HTR-8/SVneo (cell line): Measurements from ENCODE around the gene HSD17B12.

ENCODE experiments used
- DNase-seq: peaks from one replicate; pipeline ENCODE4 v3.0.0; 2011; ENCODE audit warnings: low spot score, mixed read lengths; ENCODE audit not compliant: insufficient read length
- FAIRE-seq: peaks from 2 replicates; lab custom pipeline; 2011; peaks lifted over from hg19 to GRCh38; lab: Jason Lieb, UNC

Gene HSD17B12

DNA sequence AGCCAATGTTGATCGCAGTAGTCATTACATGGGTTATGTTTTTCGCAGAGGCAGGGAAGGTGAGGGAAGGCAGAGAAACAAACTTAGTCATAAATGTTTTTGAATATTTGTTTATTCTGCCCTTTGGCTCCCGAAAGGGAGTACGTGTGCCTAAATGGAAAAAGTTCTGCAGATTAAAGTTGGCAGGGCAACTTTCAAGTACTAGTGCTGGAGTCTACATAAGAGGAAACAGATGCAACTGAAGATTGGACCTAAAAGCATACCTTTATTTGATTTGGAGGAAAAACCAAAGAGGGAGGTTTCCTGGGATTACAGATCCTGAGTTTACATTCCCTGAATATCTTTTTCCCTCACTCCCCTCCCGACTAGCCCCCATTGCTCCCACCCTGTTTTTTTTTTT is 5.7 kb downstream of the HSD17B12 start:
- FAIRE-seq: no peak

DNA sequence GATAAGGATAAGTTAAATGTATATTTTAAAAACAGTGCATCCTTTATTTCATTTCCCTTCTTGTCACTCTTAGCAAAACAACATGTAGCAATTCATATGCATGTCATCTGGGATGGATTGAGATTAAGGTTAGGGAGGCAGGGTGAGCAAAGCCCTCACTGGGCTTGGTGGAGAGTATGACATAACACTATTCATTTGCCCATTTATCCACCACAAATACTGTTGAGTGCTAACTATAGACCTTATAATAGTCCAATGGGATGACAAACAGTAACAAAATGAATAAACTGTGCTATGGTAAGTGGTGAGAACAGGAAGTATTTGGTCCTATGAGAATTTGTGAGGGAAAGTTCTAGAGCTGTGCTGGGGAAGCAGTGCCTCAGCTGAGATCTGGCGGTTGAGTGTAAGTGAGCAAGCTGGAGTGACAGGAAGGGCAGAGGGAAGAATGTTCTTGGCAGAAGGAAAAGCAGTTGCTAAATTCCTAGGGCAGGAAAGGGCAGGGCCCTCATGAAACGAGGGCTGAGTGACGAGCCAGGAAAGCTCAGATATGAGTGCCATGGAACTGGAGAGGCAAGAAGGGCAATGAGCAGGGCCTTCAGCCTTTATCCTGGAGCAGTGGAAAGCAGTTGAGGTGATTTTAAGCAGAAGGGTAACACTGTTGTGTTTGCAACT is 6.7 kb downstream of the HSD17B12 start:
- DNase-seq (no peak), FAIRE-seq (peak; percentile 16)

More for the DNA sequence above, 5.7 kb downstream of the HSD17B12 start:
- DNase-seq: no peak

DNA sequence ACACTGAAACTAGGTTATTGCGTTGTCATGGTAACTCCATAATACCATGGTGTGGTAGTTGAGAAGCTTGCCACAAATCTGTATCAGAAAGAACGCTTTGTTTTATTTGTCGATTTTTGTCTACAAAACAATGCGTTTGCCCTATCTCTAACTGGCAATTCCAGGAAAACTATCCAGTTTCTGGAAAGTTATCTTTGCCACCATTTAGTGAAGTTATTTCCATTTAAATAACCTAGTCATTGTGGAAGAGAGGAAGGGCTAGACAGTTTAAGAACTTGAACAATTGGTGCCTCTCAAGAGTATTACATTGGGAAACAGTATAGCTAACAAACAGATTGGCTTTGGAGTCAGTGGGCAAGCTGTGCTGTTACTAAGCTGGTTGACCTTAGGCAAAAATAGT is 7.9 kb downstream of the HSD17B12 start:
- FAIRE-seq: no peak
- no peak for DNase-seq

DNA sequence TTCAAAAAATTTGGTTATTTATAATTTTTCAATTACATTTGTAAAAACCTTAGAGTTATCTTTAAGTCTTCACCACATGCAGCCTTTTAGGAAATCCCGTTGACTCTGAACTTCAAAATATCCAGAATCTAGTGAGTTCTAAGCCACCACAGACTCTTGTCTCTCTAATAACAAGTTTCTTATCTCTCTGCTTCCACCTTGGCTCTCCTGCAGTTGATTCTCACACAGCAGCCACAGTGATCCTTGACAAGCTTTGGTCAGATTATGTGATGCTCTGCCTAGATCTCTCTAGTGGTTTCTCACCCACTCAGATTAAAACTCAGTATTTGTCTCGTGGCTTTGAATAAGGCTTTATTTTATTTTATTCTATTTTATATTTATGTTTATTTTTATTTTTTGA is 8.6 kb downstream of the HSD17B12 start:
- no peak for DNase-seq
- no peak for FAIRE-seq

DNA sequence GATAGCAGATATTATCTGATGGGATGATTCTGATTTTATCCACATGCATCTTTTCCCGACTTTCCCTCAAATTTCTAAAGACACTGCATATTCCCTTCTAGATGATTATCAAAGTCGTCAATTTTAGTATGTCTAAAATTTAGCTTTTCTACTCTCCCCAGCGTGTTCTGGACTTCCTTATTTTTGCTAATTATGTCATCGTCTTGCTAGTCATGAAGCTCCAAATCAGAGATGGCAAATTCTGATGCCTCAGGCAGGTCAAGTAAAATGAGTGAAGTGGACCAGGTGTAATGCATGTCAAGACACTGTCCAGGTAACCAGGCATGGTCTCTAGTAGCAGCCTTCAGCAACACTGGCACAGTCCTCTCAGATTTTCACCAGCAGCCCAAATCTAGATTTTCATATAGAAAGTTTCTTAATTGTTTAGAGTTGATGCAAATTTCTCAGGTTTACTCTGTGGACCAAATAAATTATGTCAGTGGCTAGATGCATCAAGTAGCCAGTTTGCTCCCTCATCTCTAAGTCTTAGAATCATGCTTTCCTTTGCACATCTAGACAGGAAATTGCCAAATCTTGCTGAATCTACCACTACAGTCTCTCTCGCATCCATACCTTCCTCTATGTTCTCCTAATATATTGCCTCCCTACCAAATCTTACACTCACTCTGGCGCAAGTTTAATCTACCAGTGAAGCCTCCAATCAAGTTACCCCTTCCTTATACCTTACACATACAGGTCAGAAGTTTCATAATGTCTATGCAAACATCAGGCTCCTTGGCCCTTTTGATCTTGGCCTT is 10.6 kb downstream of the HSD17B12 start:
- DNase-seq (no peak), FAIRE-seq (no peak)

DNA sequence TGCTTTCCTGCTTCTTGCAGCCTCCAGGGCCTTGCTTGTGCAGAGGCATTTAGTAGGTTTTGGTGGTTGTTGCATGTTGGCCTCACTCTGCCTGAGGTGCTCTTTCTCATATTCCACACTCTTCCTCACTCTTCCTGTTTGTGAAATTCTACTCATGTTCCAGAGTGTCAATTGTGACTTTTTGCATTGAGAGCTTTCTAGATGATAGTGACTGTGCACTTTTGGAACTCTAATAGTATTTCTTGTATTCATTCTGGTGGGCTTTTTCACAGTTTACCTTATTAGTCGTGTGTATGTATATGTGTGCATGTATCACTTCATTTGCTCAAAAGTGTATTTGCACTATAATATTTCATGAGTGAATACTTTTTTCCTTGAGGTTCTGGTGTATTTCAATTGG is 11.3 kb downstream of the HSD17B12 start:
- DNase-seq (no peak), FAIRE-seq (no peak)

DNA sequence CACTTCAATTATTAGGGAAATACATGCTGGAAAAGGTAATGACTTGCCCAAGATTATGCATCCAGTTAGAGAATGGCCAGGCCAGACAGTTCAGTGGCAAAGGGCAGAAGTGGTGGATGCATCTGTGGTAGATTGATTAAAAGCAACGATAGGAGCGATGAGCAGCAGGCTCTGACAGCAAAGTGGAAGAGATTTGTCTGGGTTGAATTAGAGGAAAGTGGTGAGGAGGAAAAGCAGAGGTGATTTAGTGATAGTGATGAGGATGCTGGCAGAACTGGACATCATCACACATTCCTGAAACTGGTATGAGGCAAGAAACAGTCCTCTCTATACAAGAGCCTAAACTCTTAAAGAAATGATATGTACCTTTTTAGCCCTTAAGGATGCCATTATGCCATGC is 12.5 kb downstream of the HSD17B12 start:
- FAIRE-seq (no peak), DNase-seq (no peak)

DNA sequence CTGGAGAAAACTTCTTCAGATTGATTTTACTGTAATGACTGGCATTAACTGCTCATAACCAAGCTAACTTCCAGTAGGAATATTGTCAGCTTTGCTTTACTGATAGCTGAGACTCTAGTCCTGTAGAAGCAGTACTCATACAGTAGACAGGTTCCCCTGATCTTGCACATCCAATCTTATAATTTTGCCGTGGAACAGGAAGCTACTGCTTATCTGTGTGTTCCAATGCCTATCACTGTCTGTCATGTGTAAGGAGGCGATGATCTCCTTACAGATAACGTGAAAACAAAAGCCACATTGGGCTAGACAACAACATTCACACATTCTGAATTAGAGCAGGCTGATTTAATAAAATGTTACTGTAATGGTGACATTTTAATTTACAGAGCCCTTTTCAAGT is 13.2 kb downstream of the HSD17B12 start:
- no peak for DNase-seq
- FAIRE-seq: no peak

DNA sequence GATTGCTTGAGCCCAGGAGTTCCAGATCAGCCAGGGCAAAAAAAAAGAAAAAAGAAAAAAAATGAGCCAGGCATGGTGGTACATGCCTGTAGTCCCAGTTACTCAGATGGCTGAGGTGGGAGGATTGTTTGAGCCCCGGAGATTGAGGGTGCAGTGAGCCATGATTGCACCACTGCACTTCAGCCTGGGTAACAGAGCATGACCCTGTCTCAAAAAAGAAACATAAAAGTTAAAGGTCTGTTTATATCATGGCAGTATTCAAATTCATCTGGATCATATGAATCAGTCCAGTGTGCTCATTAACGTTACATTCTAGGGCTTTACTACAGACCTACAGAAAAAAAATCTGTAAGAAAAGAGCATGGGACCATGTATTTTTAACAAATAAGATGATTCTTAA is 13.9 kb downstream of the HSD17B12 start:
- no peak for DNase-seq
- no peak for FAIRE-seq

DNA sequence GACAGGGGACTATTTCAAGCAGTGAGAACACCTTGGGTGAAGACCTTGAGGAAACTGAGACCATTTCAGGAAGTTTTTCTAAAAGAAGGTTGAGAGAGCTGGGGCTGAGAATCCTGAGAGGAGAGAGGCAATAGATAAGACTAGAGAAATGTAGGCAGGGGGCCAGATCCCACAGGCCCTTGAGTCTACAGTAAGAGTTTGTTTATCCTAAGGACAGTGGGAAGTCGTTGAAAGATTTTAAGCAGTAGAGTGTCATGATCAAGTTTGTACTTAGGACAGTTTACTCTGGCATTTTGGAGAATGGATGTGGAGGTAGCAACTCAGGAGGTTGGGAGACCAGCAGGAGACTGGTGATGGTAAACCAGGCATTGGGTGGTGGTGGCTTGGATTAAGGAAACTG is 17.1 kb downstream of the HSD17B12 start:
- no peak for FAIRE-seq
- no peak for DNase-seq

DNA sequence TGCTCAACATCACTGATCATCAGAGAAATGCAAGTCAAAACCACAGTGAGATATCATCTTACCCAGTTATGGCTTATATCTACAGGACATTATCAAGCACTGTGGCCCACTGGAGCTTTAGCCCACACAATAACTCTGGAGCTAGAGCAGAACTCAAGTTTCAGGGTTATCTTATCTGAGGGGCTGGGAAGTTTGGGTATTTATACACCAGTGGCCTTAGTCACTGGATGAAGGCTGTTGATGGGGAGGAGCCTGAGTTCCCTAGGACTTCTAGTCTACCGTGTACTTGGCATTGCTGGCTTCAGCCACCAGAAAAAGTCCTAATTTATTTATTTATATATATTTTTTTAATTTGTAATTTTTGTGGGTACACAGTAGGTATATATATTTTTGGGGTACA is 19.3 kb downstream of the HSD17B12 start:
- FAIRE-seq: no peak
- DNase-seq: no peak

DNA sequence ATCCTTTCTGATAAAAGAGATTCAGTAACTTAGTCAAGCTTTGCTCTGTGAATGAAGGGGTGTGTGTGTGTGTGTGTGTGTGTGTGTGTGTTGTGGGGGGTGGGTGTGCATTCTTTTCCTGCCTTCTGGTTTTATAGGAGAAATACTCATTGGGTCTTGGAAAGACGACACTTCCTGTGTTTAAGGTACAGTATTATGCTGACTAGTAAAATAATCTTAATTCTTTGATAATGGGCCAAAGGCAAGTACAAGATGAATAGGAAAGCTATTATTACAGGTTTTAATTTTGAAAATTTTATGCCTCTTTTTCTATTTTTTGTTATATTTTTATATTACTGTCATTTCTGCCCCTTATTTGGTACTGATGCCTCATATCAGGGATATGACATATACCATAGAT is 26.1 kb downstream of the HSD17B12 start:
- no peak for FAIRE-seq
- DNase-seq: no peak

DNA sequence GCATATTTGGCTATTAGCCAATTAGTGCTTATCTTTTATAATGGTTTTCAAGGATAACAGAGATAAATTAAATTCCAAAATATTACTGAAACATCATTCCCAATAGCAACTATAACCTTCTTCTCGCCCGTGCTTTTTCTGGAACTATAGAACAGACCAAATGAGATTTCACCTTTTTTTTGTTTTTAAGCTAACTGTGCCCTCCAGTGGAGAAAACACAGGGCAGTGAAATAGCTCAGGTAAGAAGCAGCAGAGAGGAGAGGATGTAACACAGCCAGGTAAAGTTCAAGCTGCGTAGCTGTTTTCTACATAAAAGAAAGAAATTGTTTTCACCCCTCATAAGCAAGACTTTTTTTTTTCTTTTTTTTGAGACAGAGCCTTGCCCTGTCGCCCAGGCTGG is 28.2 kb downstream of the HSD17B12 start:
- no peak for DNase-seq

DNA sequence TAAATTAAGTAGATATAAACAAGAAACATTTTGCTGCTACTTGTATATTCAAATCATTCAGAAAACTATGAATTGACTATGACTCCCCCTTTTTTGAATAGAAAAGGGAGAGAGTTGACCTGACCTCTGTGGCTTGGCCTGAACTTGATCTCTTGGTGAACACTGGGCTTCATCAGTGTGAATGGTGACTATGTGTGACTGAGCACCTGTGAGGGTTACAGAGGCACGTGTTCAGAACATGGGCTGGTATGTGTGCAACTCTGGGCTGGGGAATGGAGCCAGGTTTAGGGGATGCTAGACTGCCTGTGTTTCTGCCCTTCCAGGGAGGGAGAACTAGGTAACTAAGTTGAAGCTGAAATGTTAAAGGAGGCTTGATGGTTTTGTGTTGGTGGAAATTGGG is 29.2 kb downstream of the HSD17B12 start:
- no peak for FAIRE-seq
- DNase-seq: no peak

More for the DNA sequence above, 28.2 kb downstream of the HSD17B12 start:
- FAIRE-seq: no peak

DNA sequence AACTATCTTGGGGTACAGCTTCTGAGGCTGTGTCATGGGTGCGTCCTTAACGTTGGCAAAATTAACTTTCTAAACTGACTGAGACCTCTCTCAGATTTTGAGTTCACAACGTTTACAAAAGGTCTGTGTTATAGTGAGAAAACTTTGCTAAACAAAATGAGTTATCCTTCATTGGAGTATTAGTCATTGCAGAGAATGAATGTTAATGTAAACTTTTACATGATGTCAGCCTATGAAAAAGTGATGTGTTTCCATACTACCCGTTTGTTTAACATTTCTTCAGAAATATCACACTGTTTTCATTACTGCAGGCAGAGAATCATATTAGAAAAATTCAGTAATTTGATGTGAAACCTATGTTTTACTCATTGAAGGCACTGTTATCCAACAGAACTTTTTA is 32.1 kb downstream of the HSD17B12 start:
- FAIRE-seq (no peak), DNase-seq (no peak)

DNA sequence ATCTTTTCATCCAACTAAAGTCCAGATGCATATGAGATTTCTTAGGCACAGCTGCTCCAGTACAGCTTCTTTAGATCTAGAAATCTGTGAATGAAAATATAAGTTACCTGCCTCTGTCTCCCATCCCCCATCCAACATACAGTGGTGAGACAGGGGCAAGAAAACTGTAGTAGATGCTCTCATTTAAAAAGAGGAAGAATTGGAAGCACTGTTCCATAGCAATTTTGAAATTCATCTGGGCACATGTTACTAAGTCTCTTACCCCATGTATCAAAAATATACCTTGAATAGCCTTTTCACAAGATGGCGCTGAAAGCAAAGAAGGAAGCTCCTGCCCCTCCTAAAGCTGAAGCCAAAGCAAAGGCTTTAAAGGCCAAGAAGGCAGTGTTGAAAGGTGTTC is 37.8 kb downstream of the HSD17B12 start:
- FAIRE-seq (no peak), DNase-seq (no peak)

DNA sequence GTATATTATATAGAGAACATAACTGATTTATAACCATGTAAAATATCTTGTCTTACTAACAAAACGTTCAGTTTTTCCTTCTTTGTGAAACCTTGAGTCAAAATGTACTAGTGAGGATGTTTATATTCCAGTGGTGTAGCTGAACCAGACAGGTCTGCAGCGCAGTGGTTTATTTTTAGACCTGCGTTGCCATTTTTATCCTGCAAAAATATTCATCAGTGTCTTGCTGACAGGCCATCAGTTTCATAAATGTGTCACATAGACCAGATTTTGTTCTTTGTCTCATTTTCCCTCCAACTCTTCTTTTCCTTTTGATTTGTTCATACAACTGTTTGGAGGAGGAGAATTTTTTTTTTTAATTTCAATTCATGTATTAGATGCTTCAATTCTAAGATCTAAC is 43.1 kb downstream of the HSD17B12 start:
- DNase-seq (no peak), FAIRE-seq (no peak)

DNA sequence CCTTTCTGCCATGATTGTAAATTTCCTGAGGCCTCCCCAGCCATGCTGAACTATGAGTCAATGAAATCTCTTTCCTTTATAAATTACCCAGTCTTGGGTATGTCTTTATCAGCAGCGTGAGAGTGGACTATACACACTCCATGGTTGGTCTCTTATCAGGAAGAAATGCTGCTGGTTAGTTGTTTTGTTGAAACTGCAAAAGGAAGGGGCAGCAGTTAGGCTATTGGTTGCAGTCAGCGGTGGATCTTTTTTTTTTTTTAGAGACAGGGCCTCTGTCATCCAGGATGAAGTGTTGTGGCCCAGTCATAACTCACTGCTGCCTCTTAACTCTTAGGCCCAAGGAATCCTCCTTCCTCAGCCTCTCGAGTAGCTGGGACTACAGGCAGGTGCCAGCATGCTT is 51.7 kb downstream of the HSD17B12 start:
- no peak for FAIRE-seq
- no peak for DNase-seq

DNA sequence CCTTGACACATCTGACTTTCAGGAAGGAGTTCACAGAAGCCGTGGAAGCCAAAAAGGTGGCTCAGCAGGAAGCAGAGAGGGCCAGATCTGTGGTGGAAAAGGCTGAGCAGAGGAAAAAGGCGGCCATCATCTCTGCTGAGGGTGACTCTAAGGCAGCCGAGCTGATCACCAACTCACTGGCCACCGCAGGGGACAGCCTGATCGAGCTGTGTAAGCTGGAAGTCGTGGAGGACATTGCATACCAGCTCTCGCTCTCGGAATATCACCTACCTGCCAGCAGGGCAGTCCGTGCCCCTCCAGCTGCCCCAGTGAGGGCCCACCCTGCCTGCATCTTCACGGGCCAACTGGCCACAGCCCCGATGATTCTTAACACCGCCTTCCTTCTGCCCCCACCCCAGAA is 53.7 kb downstream of the HSD17B12 start:
- FAIRE-seq: no peak
- DNase-seq: no peak

DNA sequence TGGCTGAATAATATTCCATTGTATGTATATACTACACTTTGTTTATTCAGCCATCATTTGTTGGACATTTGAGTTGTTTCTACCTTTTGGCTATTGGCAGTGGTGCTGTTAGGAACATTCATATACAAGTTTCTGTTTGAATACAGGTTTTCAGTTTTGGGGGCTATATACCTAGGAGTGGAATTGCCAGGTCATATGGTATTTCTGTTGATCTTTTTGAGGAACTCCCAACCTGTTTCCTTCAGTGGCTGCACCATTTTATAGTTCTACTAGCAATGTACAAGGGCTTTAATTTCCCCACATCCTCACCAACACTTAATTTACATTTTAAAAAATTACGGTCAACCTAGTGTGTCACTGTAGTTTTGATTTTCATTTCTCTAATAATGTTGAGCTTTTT is 54.6 kb downstream of the HSD17B12 start:
- no peak for FAIRE-seq
- no peak for DNase-seq

DNA sequence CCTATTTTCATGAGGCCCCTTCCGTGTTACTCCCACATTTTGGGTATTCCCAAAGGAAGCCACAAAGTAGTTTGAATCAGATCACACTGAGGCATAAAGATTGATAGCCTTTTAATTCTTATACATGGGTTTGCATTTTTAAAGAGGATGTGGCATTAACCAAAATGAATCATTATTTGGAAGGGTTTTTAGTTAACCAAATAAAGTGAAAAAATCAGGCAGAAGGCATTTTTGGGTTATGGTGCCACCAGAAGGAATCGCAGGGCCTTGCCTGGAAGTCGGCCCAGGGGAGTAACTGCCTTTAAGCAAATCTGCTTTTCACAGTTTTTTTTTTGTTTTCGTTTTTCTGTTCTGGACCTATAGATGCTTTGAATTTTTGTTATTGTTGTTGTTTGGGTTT is 55.4 kb downstream of the HSD17B12 start:
- FAIRE-seq: no peak
- no peak for DNase-seq
